ENCODE data around the gene TMEM170B. TPM values are rescaled to one million over a fixed set of nuclear protein-coding genes. Genes with fewer than 3 reads are reported as not detected.
A peak's percentile ranks its signal among the peaks of the same experiment; 100 is the strongest.

TMEM170B gene
- total RNA-seq, 1 donor from 2014 or later: 19.7 TPM

DNA sequence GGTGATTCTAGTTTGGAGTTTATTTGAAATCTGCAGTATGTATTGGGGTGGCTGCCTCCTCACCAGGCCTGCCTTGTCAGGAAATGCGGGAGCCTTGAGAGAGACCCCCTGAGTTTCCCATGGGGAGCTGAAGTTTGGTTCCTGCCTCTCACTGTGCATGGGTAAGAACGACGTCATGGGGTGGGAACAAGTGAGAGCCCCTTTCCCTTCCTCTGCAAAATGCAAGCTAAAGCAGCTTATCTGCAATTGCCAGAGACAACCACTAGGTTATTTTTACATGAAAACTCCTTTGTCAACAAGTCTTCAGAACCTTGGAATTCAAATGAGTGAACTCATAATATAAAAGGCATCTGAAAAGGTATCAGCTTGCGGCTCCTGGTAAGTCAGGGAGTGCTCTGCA lies 58.4 kb downstream of the TMEM170B start:
- Mint-ChIP-seq H3K27me3 (ENCODE audit: insufficient read depth, low read depth) (peaks cover 3% of the 10 kb centered on the region), H3K9me3 (peaks cover 14% of the 10 kb centered on the region), H3K27ac (no peak overlapping the region), H3K36me3 (no peaks in the 10 kb centered on the region), H3K4me1 (peaks cover 8% of the 10 kb centered on the region), H3K4me3 (no peak overlapping the region)
- Histone ChIP-seq H3K4me2 (no peak overlapping the region), H3K27me3 (no peaks in the 10 kb centered on the region), H3K27ac (no peak overlapping the region), H2AFZ (replicated peaks) (peak overlapping the region; percentile 58), H3K79me2 (ENCODE audit: low read depth) (no peaks in the 10 kb centered on the region), H3F3A (ENCODE audit: low read depth) (no peaks in the 10 kb centered on the region), H3K9ac (no peak overlapping the region), H4K20me1 (ENCODE audit: low read depth) (no peaks in the 10 kb centered on the region), H3K9me3 (ENCODE audit: low read depth) (no peaks in the 10 kb centered on the region), H3K4me1 (no peaks in the 10 kb centered on the region), H3K4me3 (no peak overlapping the region), H3K36me3 (no peaks in the 10 kb centered on the region)
- TF ChIP-seq, protein P1, sequence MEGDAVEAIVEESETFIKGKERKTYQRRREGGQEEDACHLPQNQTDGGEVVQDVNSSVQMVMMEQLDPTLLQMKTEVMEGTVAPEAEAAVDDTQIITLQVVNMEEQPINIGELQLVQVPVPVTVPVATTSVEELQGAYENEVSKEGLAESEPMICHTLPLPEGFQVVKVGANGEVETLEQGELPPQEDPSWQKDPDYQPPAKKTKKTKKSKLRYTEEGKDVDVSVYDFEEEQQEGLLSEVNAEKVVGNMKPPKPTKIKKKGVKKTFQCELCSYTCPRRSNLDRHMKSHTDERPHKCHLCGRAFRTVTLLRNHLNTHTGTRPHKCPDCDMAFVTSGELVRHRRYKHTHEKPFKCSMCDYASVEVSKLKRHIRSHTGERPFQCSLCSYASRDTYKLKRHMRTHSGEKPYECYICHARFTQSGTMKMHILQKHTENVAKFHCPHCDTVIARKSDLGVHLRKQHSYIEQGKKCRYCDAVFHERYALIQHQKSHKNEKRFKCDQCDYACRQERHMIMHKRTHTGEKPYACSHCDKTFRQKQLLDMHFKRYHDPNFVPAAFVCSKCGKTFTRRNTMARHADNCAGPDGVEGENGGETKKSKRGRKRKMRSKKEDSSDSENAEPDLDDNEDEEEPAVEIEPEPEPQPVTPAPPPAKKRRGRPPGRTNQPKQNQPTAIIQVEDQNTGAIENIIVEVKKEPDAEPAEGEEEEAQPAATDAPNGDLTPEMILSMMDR (IDR thresholded peaks at IDR 0.05): peak; percentile 35
- no peak for TF ChIP-seq EZH2 (IDR thresholded peaks at IDR 0.05)
- DNase-seq (ENCODE audit: low spot score): peak; percentile 31

- H3K4me1 Mint-ChIP-seq: peaks cover 13% of the 10 kb centered on the region
Observed at GRCh38 chr6:11596640-11597237, 59.2 kb downstream of the TMEM170B start.

GRCh38 chr6:11598687-11599086 lies 61.1 kb downstream of the TMEM170B start:
- peaks cover 3% of the 10 kb centered on the region for H3K36me3 Mint-ChIP-seq
- Histone ChIP-seq H3K27ac (no peak overlapping the region), H3K9ac (no peak overlapping the region), H3K79me2 (ENCODE audit: low read depth) (no peaks in the 10 kb centered on the region), H2AFZ (replicated peaks) (no peak overlapping the region), H3K4me1 (peaks cover 6% of the 10 kb centered on the region), H3K36me3 (no peaks in the 10 kb centered on the region), H3K4me2 (no peak overlapping the region), H3F3A (ENCODE audit: low read depth) (peaks cover 7% of the 10 kb centered on the region), H4K20me1 (ENCODE audit: low read depth) (no peaks in the 10 kb centered on the region), H3K9me3 (ENCODE audit: low read depth) (no peaks in the 10 kb centered on the region), H3K4me3 (no peak overlapping the region), H3K27me3 (no peaks in the 10 kb centered on the region)
- H3K27ac Mint-ChIP-seq: no peak overlapping the region
- H3K4me3 Mint-ChIP-seq: no peak overlapping the region
- H3K4me1 Mint-ChIP-seq: peaks cover 26% of the 10 kb centered on the region
- H3K9me3 Mint-ChIP-seq: peaks cover 11% of the 10 kb centered on the region
- peaks cover 6% of the 10 kb centered on the region for H3K27me3 Mint-ChIP-seq (ENCODE audit: insufficient read depth, low read depth)
- no peak for TF ChIP-seq EZH2 (IDR thresholded peaks at IDR 0.05)
- TF ChIP-seq, protein P1 (IDR thresholded peaks at IDR 0.05): no peak
- no peak for TF ChIP-seq EZH2phosphoT487 (IDR thresholded peaks at IDR 0.05)
- DNase-seq (ENCODE audit: low spot score): no peak

More at GRCh38 chr6:11596640-11597237, 59.2 kb downstream of the TMEM170B start:
- no peak overlapping the region for H3K27ac ChIP-seq
- peaks cover 15% of the 10 kb centered on the region for H3K9me3 Mint-ChIP-seq
- H3K4me2 ChIP-seq: no peak overlapping the region
- no peak overlapping the region for H3K4me3 Mint-ChIP-seq
- H3K79me2 ChIP-seq (ENCODE audit: low read depth): no peaks in the 10 kb centered on the region
- no peak overlapping the region for H3K4me3 ChIP-seq
- H2AFZ ChIP-seq (replicated peaks): no peak overlapping the region
- no peak for DNase-seq (ENCODE audit: low spot score)
- peaks cover 4% of the 10 kb centered on the region for H3K4me1 ChIP-seq
- H4K20me1 ChIP-seq (ENCODE audit: low read depth): no peaks in the 10 kb centered on the region
- peaks cover 2% of the 10 kb centered on the region for H3F3A ChIP-seq (ENCODE audit: low read depth)
- no peaks in the 10 kb centered on the region for H3K36me3 ChIP-seq
- H3K9me3 ChIP-seq (ENCODE audit: low read depth): no peaks in the 10 kb centered on the region
- TF ChIP-seq, protein P1 (IDR thresholded peaks at IDR 0.05): no peak
- TF ChIP-seq EZH2 (IDR thresholded peaks at IDR 0.05) (no peak), EZH2phosphoT487 (IDR thresholded peaks at IDR 0.05) (no peak)
- no peak overlapping the region for H3K27ac Mint-ChIP-seq
- no peak overlapping the region for H3K9ac ChIP-seq
- no peaks in the 10 kb centered on the region for H3K27me3 ChIP-seq
- peaks cover 3% of the 10 kb centered on the region for H3K27me3 Mint-ChIP-seq (ENCODE audit: insufficient read depth, low read depth)
- H3K36me3 Mint-ChIP-seq: peaks cover 3% of the 10 kb centered on the region

Data from neural progenitor cell (in vitro differentiated cells).